ENCODE data around the gene UBN1. TPM values are rescaled to one million over a fixed set of nuclear protein-coding genes. Genes with fewer than 3 reads are reported as not detected.

The UBN1 gene
- total and polyA plus RNA-seq, 2 donors (not counting 3 experiments of a cell fraction or from before 2014, with no cell fraction given) = 26.0 to 44.8 TPM

GRCh38 chr16:4866586-4866985, 19.3 kb downstream of the UBN1 start:
- peaks cover 3 to 20% of the 10 kb centered on the region in 2 experiments for H3K36me3 ChIP-seq (ENCODE audit: control insufficient read depth in 2 of 2, extremely low read depth in 1 of 2, insufficient read depth in 2 of 2, low read length in 2 of 2)
- POLR2A ChIA-PET = no interaction called here
- intact Hi-C loops (cut with micrococcal nuclease) = no loop called here

More at GRCh38 chr16:4866586-4866985, 19.3 kb downstream of the UBN1 start:
- no peak overlapping the region for H2AFZ ChIP-seq (ENCODE audit: low read depth, low read length)
- no peak overlapping the region for H3K9ac ChIP-seq (replicated peaks; ENCODE audit: extremely low read depth, insufficient read depth, low read length)
- H3K9me3 ChIP-seq (replicated peaks; ENCODE audit: control insufficient read depth, insufficient read depth, low read length) = no peaks in the 10 kb centered on the region
- no peak for DNase-seq (ENCODE audit: low read depth, low spot score)
- TF ChIP-seq JUN (IDR thresholded peaks at IDR 0.05; ENCODE audit: borderline replicate concordance, insufficient read depth, insufficient read length, low read depth) (no peak), EZH2 (IDR thresholded peaks at IDR 0.05; ENCODE audit: borderline replicate concordance, low read depth, low read length, severe bottlenecking) (no peak), POLR2AphosphoS5 (IDR thresholded peaks at IDR 0.05; ENCODE audit: insufficient read depth, low read depth, low read length) (no peak), CTCF (IDR thresholded peaks at IDR 0.05; ENCODE audit: extremely low read depth in 1 of 2, insufficient read depth in 1 of 2, low read depth in 1 of 2, low read length in 2 of 2) (no peak), MYC (IDR thresholded peaks at IDR 0.05; ENCODE audit: low read depth, low read length) (no peak), MAX (IDR thresholded peaks at IDR 0.05; ENCODE audit: insufficient read depth, insufficient read length) (no peak), GATA2 (IDR thresholded peaks at IDR 0.05; ENCODE audit: insufficient read depth, insufficient read length, low read depth, low read length) (no peak)
- H3K27ac ChIP-seq (ENCODE audit: insufficient read depth, low read depth, low read length) = no peak overlapping the region
- H3K4me3 ChIP-seq (replicated peaks in 1 of 3; ENCODE audit: insufficient read depth in 1 of 3, low read depth in 1 of 3, low read length in 3 of 3) = no peak overlapping the region
- dilution Hi-C loops (cut with MboI; ENCODE audit: extremely low pct_ligation_motif_present, low sequenced_read_pairs) = no loop called here
- CTCF ChIA-PET = no interaction called here
- no peaks in the 10 kb centered on the region for H3K27me3 ChIP-seq (ENCODE audit: control insufficient read depth in 2 of 2, insufficient read depth in 2 of 2, low read length in 2 of 2)
- H3K4me1 ChIP-seq (ENCODE audit: control insufficient read depth, extremely low read depth, insufficient read depth, low read length) = no peaks in the 10 kb centered on the region
- no peak for FAIRE-seq
- BruUV-seq (replicated peaks) = no TSS peak
- peaks cover 76% of the 10 kb centered on the region for H3K79me2 ChIP-seq (ENCODE audit: control insufficient read depth, insufficient read depth, low read length)
- H3K4me2 ChIP-seq (ENCODE audit: insufficient read depth, low read length) = no peak overlapping the region
- no peaks in the 10 kb centered on the region for H3K9me1 ChIP-seq (replicated peaks; ENCODE audit: control insufficient read depth, extremely low read depth, insufficient read depth, low read length)
- no peaks in the 10 kb centered on the region for H4K20me1 ChIP-seq (replicated peaks; ENCODE audit: control insufficient read depth, extremely low read depth, insufficient read depth, low read length)

All from endothelial cell of umbilical vein (primary cell).